T-helper 1 cell (primary cell): ENCODE measurements around the gene KCP.

ENCODE experiments used
- DNase-seq, 5 donors: peaks; one replicate each; pipeline ENCODE4 v3.0.0-alpha.2; 2012 to 2020
- total RNA-seq, 4 donors: gene quantifications; one replicate each; lab custom pipeline; 2026; lab: John Stamatoyannopoulos, UW

Gene KCP
- 0.85 to 3.3 (median 1.1) reads per million in 4 donors for total RNA-seq

GRCh38 chr7:128910569-128910945, at the start of gene KCP:
TSS of gene KCP (minus strand) at chr7:128910709. CDS start at chr7:128910676, 33 bp downstream.
- no peak for DNase-seq

GRCh38 chr7:128959296-128959695, 48.8 kb upstream of the KCP start:
- DNase-seq = no peak

GRCh38 chr7:128955981-128956380, 45.5 kb upstream of the KCP start:
- no peak for DNase-seq

- no peak for DNase-seq
Measured at GRCh38 chr7:128954830-128955802, 44.6 kb upstream of the KCP start.

GRCh38 chr7:128954150-128954549, 43.6 kb upstream of the KCP start:
- no peak for DNase-seq

GRCh38 chr7:128951296-128951695, 40.8 kb upstream of the KCP start:
- DNase-seq = no peak

- no peak for DNase-seq
Measured at GRCh38 chr7:128948976-128949760, 38.7 kb upstream of the KCP start.

GRCh38 chr7:128948312-128948973, 37.9 kb upstream of the KCP start:
- DNase-seq = no peak

- no peak for DNase-seq
Measured at GRCh38 chr7:128947854-128948253, 37.3 kb upstream of the KCP start.

- DNase-seq = no peak
Measured at GRCh38 chr7:128946936-128947830, 36.7 kb upstream of the KCP start.

- no peak for DNase-seq
Measured at GRCh38 chr7:128945668-128946366, 35.3 kb upstream of the KCP start.

- no peak for DNase-seq
Measured at GRCh38 chr7:128944487-128945236, 34.2 kb upstream of the KCP start.

GRCh38 chr7:128943251-128943650, 32.7 kb upstream of the KCP start:
- peak in 1 of 5 donors; percentile 57 for DNase-seq

- no peak for DNase-seq
Measured at GRCh38 chr7:128941946-128942526, 31.5 kb upstream of the KCP start.

GRCh38 chr7:128941323-128941890, 30.9 kb upstream of the KCP start:
- DNase-seq = no peak

GRCh38 chr7:128940494-128941322, 30.2 kb upstream of the KCP start:
- DNase-seq = peak in 1 of 5 donors; percentile 16

- no peak for DNase-seq
Measured at GRCh38 chr7:128939861-128940410, 29.4 kb upstream of the KCP start.

GRCh38 chr7:128939075-128939860, 28.8 kb upstream of the KCP start:
- DNase-seq = no peak
